ENCODE results near the gene NELFCD. TPM values are rescaled to one million over a fixed set of nuclear protein-coding genes. Genes with fewer than 3 reads are reported as not detected.

NELFCD gene
- total RNA-seq, 1 donor from 2014 or later: 41.2 TPM

GRCh38 chr20:59015411-59015810 lies 34.4 kb downstream of the NELFCD start:
- Histone ChIP-seq H3K36me3 (ENCODE audit: control insufficient read depth in 3 of 3, insufficient read depth in 3 of 3, low read length in 3 of 3) (no peaks in the 10 kb centered on the region), H3K27me3 (ENCODE audit: control insufficient read depth in 3 of 3, insufficient read depth in 3 of 3, low read length in 3 of 3) (no peaks in the 10 kb centered on the region), H3K9ac (ENCODE audit: low read depth in 1 of 3, low read length in 3 of 3) (no peak overlapping the region), H3K27ac (ENCODE audit: low read depth, low read length) (no peak overlapping the region), H3K9me3 (ENCODE audit: control insufficient read depth in 3 of 3, low read length in 3 of 3) (no peaks in the 10 kb centered on the region), H3K4me3 (ENCODE audit: low read length in 3 of 3) (no peak overlapping the region), H3K4me1 (ENCODE audit: control insufficient read depth in 3 of 3, insufficient read depth in 3 of 3, low read length in 3 of 3) (peaks cover 8 to 15% (median 8%) of the 10 kb centered on the region in 3 donors)

GRCh38 chr20:59015812-59016711 lies 35.0 kb downstream of the NELFCD start:
- H3K27me3 ChIP-seq (ENCODE audit: control insufficient read depth in 3 of 3, insufficient read depth in 3 of 3, low read length in 3 of 3): no peaks in the 10 kb centered on the region
- H3K9me3 ChIP-seq (ENCODE audit: control insufficient read depth in 3 of 3, low read length in 3 of 3): no peaks in the 10 kb centered on the region
- H3K36me3 ChIP-seq (ENCODE audit: control insufficient read depth in 3 of 3, insufficient read depth in 3 of 3, low read length in 3 of 3): no peaks in the 10 kb centered on the region
- no peak overlapping the region for H3K9ac ChIP-seq (ENCODE audit: low read depth in 1 of 3, low read length in 3 of 3)
- H3K4me1 ChIP-seq (ENCODE audit: control insufficient read depth in 3 of 3, insufficient read depth in 3 of 3, low read length in 3 of 3): peaks cover 1 to 9% (median 6%) of the 10 kb centered on the region in 3 donors
- H3K27ac ChIP-seq (ENCODE audit: low read depth, low read length): no peak overlapping the region
- H3K4me3 ChIP-seq (ENCODE audit: low read length in 3 of 3): no peak overlapping the region

DNA sequence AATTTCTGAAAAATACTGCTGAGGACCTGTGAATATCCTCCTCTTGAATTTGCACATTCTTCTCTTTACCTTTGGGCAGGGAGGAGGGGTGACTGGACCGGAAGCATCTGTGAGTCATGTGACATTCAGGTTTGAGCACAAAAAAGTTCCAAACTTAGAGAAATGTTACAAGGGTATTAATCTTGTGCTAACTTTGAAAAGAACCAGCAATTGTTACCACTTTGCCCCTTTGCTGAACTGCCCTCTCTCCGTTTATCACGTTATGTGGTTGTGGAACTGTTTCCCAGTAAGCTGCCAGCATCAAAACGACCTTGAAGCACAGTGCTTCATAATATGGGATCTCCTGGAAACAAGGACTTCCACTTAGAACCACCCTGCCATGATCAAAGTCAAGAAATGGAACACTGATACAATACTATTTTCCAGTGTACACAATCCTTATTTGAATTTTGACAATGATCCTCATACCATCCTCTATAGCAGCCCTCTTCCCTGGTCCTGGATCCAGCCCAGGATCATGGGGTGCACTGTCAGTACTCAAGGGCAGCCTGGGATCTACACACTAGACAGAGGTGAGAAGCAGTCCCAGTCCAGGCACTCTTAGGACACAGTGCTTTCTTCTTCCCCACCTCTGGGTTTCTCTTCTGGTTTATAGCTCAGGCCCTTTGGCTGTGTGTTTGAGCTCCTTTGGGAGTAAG lies 35.9 kb downstream of the NELFCD start:
- H3K4me1 ChIP-seq (ENCODE audit: control insufficient read depth in 3 of 3, insufficient read depth in 3 of 3, low read length in 3 of 3): peaks cover 0 to 4% (median 0%) of the 10 kb centered on the region in 3 donors
- no peak overlapping the region for H3K9ac ChIP-seq (ENCODE audit: low read depth in 1 of 3, low read length in 3 of 3)
- no peak overlapping the region for H3K27ac ChIP-seq (ENCODE audit: low read depth, low read length)
- no peaks in the 10 kb centered on the region for H3K27me3 ChIP-seq (ENCODE audit: control insufficient read depth in 3 of 3, insufficient read depth in 3 of 3, low read length in 3 of 3)
- no peaks in the 10 kb centered on the region for H3K36me3 ChIP-seq (ENCODE audit: control insufficient read depth in 3 of 3, insufficient read depth in 3 of 3, low read length in 3 of 3)
- H3K4me3 ChIP-seq (ENCODE audit: low read length in 3 of 3): no peak overlapping the region
- H3K9me3 ChIP-seq (ENCODE audit: control insufficient read depth in 3 of 3, low read length in 3 of 3): no peaks in the 10 kb centered on the region

DNA sequence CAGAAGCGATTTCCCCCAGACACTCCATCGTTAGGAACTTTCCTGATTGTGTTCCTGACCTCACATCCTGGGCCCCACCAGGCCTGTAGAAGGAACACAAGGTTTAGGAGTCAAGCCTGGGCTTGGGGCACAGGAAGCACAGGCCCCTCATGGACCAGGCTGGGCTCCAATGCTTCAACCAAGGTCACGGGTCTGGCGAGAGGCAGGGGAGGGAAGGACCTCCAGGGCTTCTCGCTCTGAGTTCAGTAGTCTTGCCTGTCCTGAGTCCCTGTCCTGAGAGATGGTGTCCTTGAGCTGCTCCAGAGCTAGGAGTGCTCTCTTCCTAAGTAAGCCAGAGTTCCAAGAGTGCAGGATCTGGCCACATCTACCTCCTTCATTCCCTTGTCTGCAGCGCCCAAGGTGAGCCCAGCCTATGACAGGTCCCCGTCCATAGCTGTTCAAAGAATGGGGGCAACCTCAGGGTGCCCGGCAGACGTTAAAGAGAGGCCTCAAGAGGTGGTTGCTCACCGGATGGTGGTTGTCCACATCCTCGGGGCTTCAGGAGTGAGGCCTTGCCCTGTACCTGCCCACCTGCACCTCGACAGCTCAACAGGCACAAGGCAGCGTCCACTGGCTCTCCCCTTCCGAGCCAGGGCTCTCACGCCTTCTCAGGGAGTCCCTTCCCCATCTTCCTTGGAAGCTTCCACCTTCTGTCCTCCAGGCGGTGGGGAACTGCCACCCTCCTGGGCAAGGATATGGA lies 36.6 kb downstream of the NELFCD start:
- no peaks in the 10 kb centered on the region for H3K27me3 ChIP-seq (ENCODE audit: control insufficient read depth in 3 of 3, insufficient read depth in 3 of 3, low read length in 3 of 3)
- no peak overlapping the region for H3K9ac ChIP-seq (ENCODE audit: low read depth in 1 of 3, low read length in 3 of 3)
- peaks cover 0 to 4% (median 0%) of the 10 kb centered on the region in 3 donors for H3K4me1 ChIP-seq (ENCODE audit: control insufficient read depth in 3 of 3, insufficient read depth in 3 of 3, low read length in 3 of 3)
- no peak overlapping the region for H3K27ac ChIP-seq (ENCODE audit: low read depth, low read length)
- H3K9me3 ChIP-seq (ENCODE audit: control insufficient read depth in 3 of 3, low read length in 3 of 3): no peaks in the 10 kb centered on the region
- peaks cover 1 to 2% (median 2%) of the 10 kb centered on the region in 3 donors for H3K36me3 ChIP-seq (ENCODE audit: control insufficient read depth in 3 of 3, insufficient read depth in 3 of 3, low read length in 3 of 3)
- H3K4me3 ChIP-seq (ENCODE audit: low read length in 3 of 3): no peak overlapping the region

- Histone ChIP-seq H3K4me3 (ENCODE audit: low read length in 3 of 3) (no peak overlapping the region), H3K4me1 (ENCODE audit: control insufficient read depth in 3 of 3, insufficient read depth in 3 of 3, low read length in 3 of 3) (peaks cover 0 to 4% (median 0%) of the 10 kb centered on the region in 3 donors), H3K9ac (ENCODE audit: low read depth in 1 of 3, low read length in 3 of 3) (no peak overlapping the region), H3K27me3 (ENCODE audit: control insufficient read depth in 3 of 3, insufficient read depth in 3 of 3, low read length in 3 of 3) (no peaks in the 10 kb centered on the region), H3K36me3 (ENCODE audit: control insufficient read depth in 3 of 3, insufficient read depth in 3 of 3, low read length in 3 of 3) (peaks cover 8 to 13% (median 11%) of the 10 kb centered on the region in 3 donors), H3K27ac (ENCODE audit: low read depth, low read length) (no peak overlapping the region), H3K9me3 (ENCODE audit: control insufficient read depth in 3 of 3, low read length in 3 of 3) (no peaks in the 10 kb centered on the region)
Measured at GRCh38 chr20:59018817-59019216, 37.8 kb downstream of the NELFCD start.

GRCh38 chr20:59019217-59019616 lies 38.2 kb downstream of the NELFCD start, which contains the start of gene TUBB1:
Gene TUBB1, plus strand, starts transcription at chr20:59019429. Its CDS starts 94 bp downstream, at chr20:59019523.
- no peak within 1 kb of the TSS for H3K27ac ChIP-seq (ENCODE audit: low read depth, low read length)
- H3K4me1 ChIP-seq (ENCODE audit: control insufficient read depth in 3 of 3, insufficient read depth in 3 of 3, low read length in 3 of 3): peaks cover 0 to 4% (median 0%) of the 10 kb centered on the region in 3 donors
- no peaks in the 10 kb centered on the region for H3K9me3 ChIP-seq (ENCODE audit: control insufficient read depth in 3 of 3, low read length in 3 of 3)
- H3K36me3 ChIP-seq (ENCODE audit: control insufficient read depth in 3 of 3, insufficient read depth in 3 of 3, low read length in 3 of 3): peaks cover 12 to 17% (median 15%) of the 10 kb centered on the region in 3 donors
- no peak within 1 kb of the TSS for H3K4me3 ChIP-seq (ENCODE audit: low read length in 3 of 3)
- no peak within 1 kb of the TSS for H3K9ac ChIP-seq (ENCODE audit: low read depth in 1 of 3, low read length in 3 of 3)
- no peaks in the 10 kb centered on the region for H3K27me3 ChIP-seq (ENCODE audit: control insufficient read depth in 3 of 3, insufficient read depth in 3 of 3, low read length in 3 of 3)

GRCh38 chr20:59020938-59021551 lies 40.0 kb downstream of the NELFCD start:
- no peaks in the 10 kb centered on the region for H3K27me3 ChIP-seq (ENCODE audit: control insufficient read depth in 3 of 3, insufficient read depth in 3 of 3, low read length in 3 of 3)
- H3K9ac ChIP-seq (ENCODE audit: low read depth in 1 of 3, low read length in 3 of 3): no peak overlapping the region
- H3K36me3 ChIP-seq (ENCODE audit: control insufficient read depth in 3 of 3, insufficient read depth in 3 of 3, low read length in 3 of 3): peaks cover 26 to 33% (median 29%) of the 10 kb centered on the region in 3 donors
- no peak overlapping the region for H3K4me3 ChIP-seq (ENCODE audit: low read length in 3 of 3)
- peaks cover 4 to 12% (median 6%) of the 10 kb centered on the region in 3 donors for H3K4me1 ChIP-seq (ENCODE audit: control insufficient read depth in 3 of 3, insufficient read depth in 3 of 3, low read length in 3 of 3)
- H3K27ac ChIP-seq (ENCODE audit: low read depth, low read length): no peak overlapping the region
- no peaks in the 10 kb centered on the region for H3K9me3 ChIP-seq (ENCODE audit: control insufficient read depth in 3 of 3, low read length in 3 of 3)

- Histone ChIP-seq H3K9ac (ENCODE audit: low read depth in 1 of 3, low read length in 3 of 3) (no peak overlapping the region), H3K9me3 (ENCODE audit: control insufficient read depth in 3 of 3, low read length in 3 of 3) (no peaks in the 10 kb centered on the region), H3K4me3 (ENCODE audit: low read length in 3 of 3) (no peak overlapping the region), H3K4me1 (ENCODE audit: control insufficient read depth in 3 of 3, insufficient read depth in 3 of 3, low read length in 3 of 3) (peaks cover 0 to 16% (median 8%) of the 10 kb centered on the region in 3 donors), H3K27me3 (ENCODE audit: control insufficient read depth in 3 of 3, insufficient read depth in 3 of 3, low read length in 3 of 3) (no peaks in the 10 kb centered on the region), H3K36me3 (ENCODE audit: control insufficient read depth in 3 of 3, insufficient read depth in 3 of 3, low read length in 3 of 3) (peaks cover 29 to 42% (median 38%) of the 10 kb centered on the region in 3 donors), H3K27ac (ENCODE audit: low read depth, low read length) (no peak overlapping the region)
Measured at GRCh38 chr20:59022754-59023153, 41.7 kb downstream of the NELFCD start.

DNA sequence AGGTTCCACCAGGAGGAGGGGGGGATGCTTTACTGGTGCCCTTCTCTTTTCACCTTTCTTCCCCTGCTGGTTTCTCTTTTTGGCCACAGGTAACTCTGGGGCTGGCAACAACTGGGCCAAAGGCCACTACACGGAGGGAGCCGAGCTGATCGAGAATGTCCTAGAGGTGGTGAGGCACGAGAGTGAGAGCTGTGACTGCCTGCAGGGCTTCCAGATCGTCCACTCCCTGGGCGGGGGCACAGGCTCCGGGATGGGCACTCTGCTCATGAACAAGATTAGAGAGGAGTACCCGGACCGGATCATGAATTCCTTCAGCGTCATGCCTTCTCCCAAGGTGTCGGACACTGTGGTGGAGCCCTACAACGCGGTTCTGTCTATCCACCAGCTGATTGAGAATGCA lies 42.6 kb downstream of the NELFCD start:
- H3K4me1 ChIP-seq (ENCODE audit: control insufficient read depth in 3 of 3, insufficient read depth in 3 of 3, low read length in 3 of 3): peaks cover 0 to 16% (median 10%) of the 10 kb centered on the region in 3 donors
- H3K36me3 ChIP-seq (ENCODE audit: control insufficient read depth in 3 of 3, insufficient read depth in 3 of 3, low read length in 3 of 3): peaks cover 29 to 46% (median 44%) of the 10 kb centered on the region in 3 donors
- H3K27ac ChIP-seq (ENCODE audit: low read depth, low read length): no peak overlapping the region
- no peak overlapping the region for H3K4me3 ChIP-seq (ENCODE audit: low read length in 3 of 3)
- no peak overlapping the region for H3K9ac ChIP-seq (ENCODE audit: low read depth in 1 of 3, low read length in 3 of 3)
- H3K27me3 ChIP-seq (ENCODE audit: control insufficient read depth in 3 of 3, insufficient read depth in 3 of 3, low read length in 3 of 3): no peaks in the 10 kb centered on the region
- H3K9me3 ChIP-seq (ENCODE audit: control insufficient read depth in 3 of 3, low read length in 3 of 3): no peaks in the 10 kb centered on the region

Measured in skeletal muscle tissue (tissue), 4 donors.